K562 (cell line): Measurements from ENCODE around the gene CYLD. TPM values are rescaled to one million over a fixed set of nuclear protein-coding genes. Genes with fewer than 3 reads are reported as not detected.

Experiments
- ATAC-seq: fragments of 200-7000 bp; cut with Tn5 transposase; 3 replicates; pipeline ENCODE4 v1.9.1; 2020; ENCODE audit warnings: moderate library complexity
- BruUV-seq: library from RNA; stranded (reverse); fragments of 400-500 nt; replicated peaks from 2 replicates; lab custom pipeline; 2021; lab: Mats Ljungman, UMichigan
- CTCF ChIA-PET: fragments of 300-600 bp; formaldehyde crosslinking; extraction: SDS; loops from one replicate; lab custom pipeline; 2021; ENCODE audit warnings: low intra/inter-chr PET ratio; lab: Yijun Ruan, JAX
- POLR2A ChIA-PET: fragments of 300-600, 350-650 bp; sonication (Branson Sonifier 250); formaldehyde crosslinking; extraction: SDS; loops from one replicate; lab custom pipeline; 2021; ENCODE audit warnings: antibody characterized with exemption, inconsistent platforms; lab: Yijun Ruan, JAX
- DNase-seq, 4 experiments: peaks; one replicate each; pipeline versions ENCODE4 v3.0.0 to v3.0.0-alpha.2; 2011 to 2018; ENCODE audit warnings: low spot score in 3 of 4, mixed read lengths in 3 of 4; ENCODE audit errors: extremely low read depth in 1 of 4
- FAIRE-seq: peaks from 2 replicates; lab custom pipeline; 2011; peaks lifted over from hg19 to GRCh38; lab: Jason Lieb, UNC
- H2AFZ ChIP-seq: 2 replicates; pipeline ENCODE4 v1.6.0; 2011; ENCODE audit warnings: low read depth, low read length, control low read depth, inconsistent platforms
- H3K27ac ChIP-seq: fragments of 200-600 bp; 3 replicates; pipeline ENCODE4 v1.8.0; 2011; ENCODE audit warnings: low read depth, mild to moderate bottlenecking, control low read depth, inconsistent platforms, low read length, moderate library complexity, mixed read lengths; ENCODE audit errors: extremely low read depth
- H3K27me3 ChIP-seq, 2 experiments: fragments of 300-600 bp in 1 of 2; 2 replicates in 1 of 2; 3 replicates in 1 of 2; pipeline versions ENCODE4 v1.6.0 to v1.8.0; 2011; ENCODE audit warnings: inconsistent platforms in 2 of 2, low read length in 2 of 2, mild to moderate bottlenecking in 1 of 2, mixed read lengths in 1 of 2, moderate library complexity in 1 of 2; ENCODE audit not compliant: control insufficient read depth in 2 of 2, insufficient read depth in 2 of 2
- H3K36me3 ChIP-seq: fragments of 300-600 bp; 3 replicates; pipeline ENCODE4 v1.8.0; 2011; ENCODE audit warnings: mild to moderate bottlenecking, low read length, inconsistent platforms; ENCODE audit not compliant: control insufficient read depth, insufficient read depth
- H3K4me1 ChIP-seq, 2 experiments: fragments of 200-600 bp in 1 of 2; replicated peaks in 1 of 2; 2 replicates in 1 of 2; 3 replicates in 1 of 2; pipeline versions ENCODE4 v1.5.1 to v1.8.0; 2011; ENCODE audit warnings: inconsistent platforms in 2 of 2, low read length in 2 of 2, mild to moderate bottlenecking in 1 of 2, mixed read lengths in 1 of 2, moderate library complexity in 1 of 2; ENCODE audit not compliant: control insufficient read depth in 2 of 2, insufficient read depth in 2 of 2
- H3K4me2 ChIP-seq: 2 replicates; pipeline ENCODE4 v1.6.1; 2011; ENCODE audit warnings: low read length, control low read depth, inconsistent platforms, mixed read lengths; ENCODE audit not compliant: insufficient read depth
- H3K4me3 ChIP-seq: fragments of 200-600 bp; sonication (generic), shearing (Covaris generic); 2 replicates; pipeline ENCODE4 v1.5.1; 2016; ENCODE audit warnings: control low read depth, inconsistent platforms
- H3K79me2 ChIP-seq: fragments of 200-600 bp; 3 replicates; pipeline ENCODE4 v1.8.0; 2011; ENCODE audit warnings: low read length, inconsistent platforms; ENCODE audit not compliant: control insufficient read depth, insufficient read depth
- H3K9ac ChIP-seq, 2 experiments: 2 replicates each; pipeline versions ENCODE4 v1.6.0 to v1.6.1; 2011; ENCODE audit warnings: low read depth in 2 of 2, low read length in 2 of 2, control low read depth in 1 of 2, inconsistent platforms in 1 of 2, mild to moderate bottlenecking in 1 of 2, mixed read lengths in 1 of 2; ENCODE audit not compliant: insufficient read depth in 1 of 2
- H3K9me1 ChIP-seq: one replicate; pipeline ENCODE4 v1.6.0; 2011; ENCODE audit warnings: inconsistent platforms, mild to moderate bottlenecking, low read length, moderate library complexity; ENCODE audit not compliant: control insufficient read depth, insufficient read depth
- H3K9me3 ChIP-seq: replicated peaks from 2 replicates; pipeline ENCODE4 v1.5.1; 2011; ENCODE audit warnings: low read depth, low read length, inconsistent platforms; ENCODE audit not compliant: control insufficient read depth, insufficient read depth
- H4K20me1 ChIP-seq: replicated peaks from 2 replicates; pipeline ENCODE4 v1.6.1; 2011; ENCODE audit warnings: low read length, inconsistent platforms, mixed read lengths; ENCODE audit not compliant: control insufficient read depth, insufficient read depth
- ELF4 ChIP-seq: fragments of 450-650 bp; formaldehyde crosslinking; IDR thresholded peaks from 2 replicates; pipeline ENCODE4 v1.4.0; 2022; ENCODE audit warnings: missing genetic modification characterization
- HMGN3 ChIP-seq: IDR thresholded peaks from 2 replicates; pipeline ENCODE4 v1.6.1; 2011; ENCODE audit warnings: borderline replicate concordance, low read depth, mild to moderate bottlenecking, mixed read lengths, low read length; ENCODE audit not compliant: insufficient read length; ENCODE audit errors: extremely low read depth
- NELFE ChIP-seq: IDR thresholded peaks from 2 replicates; pipeline ENCODE4 v1.6.1; 2011; ENCODE audit warnings: mild to moderate bottlenecking; ENCODE audit not compliant: insufficient read depth, insufficient read length
- PYGO2 ChIP-seq: fragments of 450-650 bp; IDR thresholded peaks from 2 replicates; pipeline ENCODE4 v1.6.1; 2016; ENCODE audit warnings: mild to moderate bottlenecking, missing genetic modification characterization, moderate library complexity, missing compliant biosample characterization
- TAF15 ChIP-seq: fragments of 200-400 bp; formaldehyde crosslinking; IDR thresholded peaks from 2 replicates; pipeline ENCODE4 v1.6.1; 2017; ENCODE audit warnings: mild to moderate bottlenecking, low read depth, low read length, moderate library complexity
- ZC3H8 ChIP-seq: fragments of 450-650 bp; IDR thresholded peaks from 2 replicates; pipeline ENCODE4 v1.6.1; 2017
- ZNF274 ChIP-seq: IDR thresholded peaks from 2 replicates; pipeline ENCODE4 v1.6.1; 2011; ENCODE audit warnings: low read depth, mild to moderate bottlenecking, low read length, moderate library complexity, borderline replicate concordance
- ZNF589 ChIP-seq: fragments of 200-800 bp; sonication (Bioruptor generic); IDR thresholded peaks from 2 replicates; pipeline ENCODE4 v1.6.1; 2016; ENCODE audit warnings: low read depth, missing genetic modification characterization, missing compliant biosample characterization
- WGBS: fragments of 100-300 bp; shearing (Covaris generic); methylation state at CpG from one replicate; pipeline ENCODE4 v1.1.6; 2016; ENCODE audit warnings: low coverage, mixed read lengths; ENCODE audit not compliant: insufficient coverage; ENCODE audit errors: missing lambda C conversion rate; 5-methylcytosine and 5-hydroxymethylcytosine counted together
- in situ Hi-C: fragments of 300-500 bp; cut with MboI; formaldehyde crosslinking; loops from 4 replicates; pipeline ENCODE4 v1.15.0; 2018; ENCODE audit warnings: inconsistent platforms, mixed read lengths
- intact Hi-C: fragments of 100-400 bp; cut with micrococcal nuclease; formaldehyde crosslinking; loops from 2 replicates; pipeline ENCODE4 v1.14.2; 2022
- polyA plus RNA-seq, 8 experiments: library from polyadenylated mRNA; depleted of rRNA in 4 of 8; stranded (reverse) in 5 of 8; unstranded in 3 of 8; fragments of >200 nt; fragmentation: Nextera tagmentation in 2 of 8; fragmentation: Illumina TruSeq in 1 of 8; extraction: Ambion mirVana in 2 of 8; extraction: Trizol in 1 of 8; gene quantifications; 2 replicates each; pipeline versions ENCODE4 v1.2.1 to v1.2.3, GENCODE V29; 2011 to 2014; ENCODE audit warnings: inconsistent platforms in 1 of 8, missing spikeins in 1 of 8
- total RNA-seq, 7 experiments: library from RNA; depleted of rRNA in 6 of 7; stranded (reverse); fragments of >200 nt in 6 of 7; fragmentation: Illumina TruSeq in 2 of 7; extraction: Trizol in 2 of 7; gene quantifications; 2 replicates each; pipeline versions ENCODE4 v1.2.1 to v1.2.3, GENCODE V29; 2011 to 2021; ENCODE audit warnings: low replicate concordance in 1 of 7

CYLD gene
- total and polyA plus RNA-seq, 9 of the 15 experiments (the other 6 are each of a cell fraction or from before 2014, with no cell fraction given): 3.4 to 7.4 (median 5.3) TPM

- Histone ChIP-seq H3K9me3 (no peaks in the 10 kb centered on the region), H3K9me1 (no peaks in the 10 kb centered on the region), H3K4me2 (no peak overlapping the region), H3K27ac (no peak overlapping the region), H3K4me3 (no peak overlapping the region), H4K20me1 (no peaks in the 10 kb centered on the region; the same call in 1 of the 2 replicates), H3K9ac (no peak overlapping the region), H3K27me3 (peaks cover 0 to 27% of the 10 kb centered on the region in 2 experiments; a peak in 2 of 5 replicates), H3K36me3 (no peaks in the 10 kb centered on the region), H2AFZ (no peak overlapping the region), H3K79me2 (no peaks in the 10 kb centered on the region), H3K4me1 (peaks cover 9% of the 10 kb centered on the region in 2 experiments; a peak in 4 of 5 replicates)
- WGBS: 8% methylated on average over 2 of the region's 2 CpGs
- no peak for FAIRE-seq
- no peak for DNase-seq
- in situ Hi-C loops (no loop called here), intact Hi-C loops (no loop called here)
- ATAC-seq: no peak
- ChIA-PET POLR2A (no interaction called here), CTCF (no interaction called here)
- BruUV-seq: no TSS peak
- TF ChIP-seq ZNF274 (no peak), PYGO2 (no peak), NELFE (no peak), HMGN3 (no peak), ZC3H8 (no peak), ZNF589 (no peak), TAF15 (no peak), ELF4 (CRISPR knock-in tag) (no peak)
Observed at GRCh38 chr16:50694206-50694605, 47.7 kb upstream of the CYLD start.
